Cardiac muscle cell (in vitro differentiated cells and primary cell): ENCODE measurements around the gene RAPGEF3. TPM values are rescaled to one million over a fixed set of nuclear protein-coding genes. Genes with fewer than 3 reads are reported as not detected.

ENCODE experiments used
- DNase-seq, 2 donors: peaks; one replicate each; pipeline versions ENCODE4 v3.0.0 to v3.0.0-alpha.2; 2010 to 2017; ENCODE audit warnings: low read depth in 1 of 2, low spot score in 1 of 2
- H3K27ac ChIP-seq: fragments of 200-600 bp; sonication (generic); 2 replicates; pipeline ENCODE4 v1.5.1; 2016
- H3K27me3 ChIP-seq: fragments of 200-600 bp; sonication (generic); 2 replicates; pipeline ENCODE4 v1.6.0; 2016; ENCODE audit warnings: control low read depth
- H3K36me3 ChIP-seq: fragments of 200-600 bp; sonication (generic); 2 replicates; pipeline ENCODE4 v1.5.1; 2016; ENCODE audit warnings: control low read depth
- H3K4me1 ChIP-seq: fragments of 200-600 bp; sonication (generic); 2 replicates; pipeline ENCODE4 v1.8.1; 2017; ENCODE audit warnings: low read depth, mild to moderate bottlenecking, mixed run types
- H3K4me3 ChIP-seq: fragments of 200-600 bp; sonication (generic); 2 replicates; pipeline ENCODE4 v1.5.1; 2016; ENCODE audit warnings: mild to moderate bottlenecking
- H3K9me3 ChIP-seq: fragments of 200-600 bp; sonication (generic); 2 replicates; pipeline ENCODE4 v1.5.1; 2017; ENCODE audit warnings: low read depth, mild to moderate bottlenecking, control low read depth
- polyA plus RNA-seq: library from polyadenylated mRNA; unstranded; fragments of >200 nt; fragmentation: Nextera tagmentation; extraction: Ambion mirVana; gene quantifications from 2 replicates; pipeline ENCODE4 v1.2.1, GENCODE V29; 2016
- total RNA-seq: library from RNA; depleted of rRNA; stranded (reverse); fragments of >200 nt; gene quantifications from 2 replicates; pipeline ENCODE4 v1.2.3, GENCODE V29; 2016
- TF ChIP-seq, protein P1 (sequence below): IDR thresholded peaks from 2 replicates; pipeline ENCODE4 v1.5.1; 2012; ENCODE audit warnings: low read depth, mild to moderate bottlenecking, low read length

Gene RAPGEF3, protein sequence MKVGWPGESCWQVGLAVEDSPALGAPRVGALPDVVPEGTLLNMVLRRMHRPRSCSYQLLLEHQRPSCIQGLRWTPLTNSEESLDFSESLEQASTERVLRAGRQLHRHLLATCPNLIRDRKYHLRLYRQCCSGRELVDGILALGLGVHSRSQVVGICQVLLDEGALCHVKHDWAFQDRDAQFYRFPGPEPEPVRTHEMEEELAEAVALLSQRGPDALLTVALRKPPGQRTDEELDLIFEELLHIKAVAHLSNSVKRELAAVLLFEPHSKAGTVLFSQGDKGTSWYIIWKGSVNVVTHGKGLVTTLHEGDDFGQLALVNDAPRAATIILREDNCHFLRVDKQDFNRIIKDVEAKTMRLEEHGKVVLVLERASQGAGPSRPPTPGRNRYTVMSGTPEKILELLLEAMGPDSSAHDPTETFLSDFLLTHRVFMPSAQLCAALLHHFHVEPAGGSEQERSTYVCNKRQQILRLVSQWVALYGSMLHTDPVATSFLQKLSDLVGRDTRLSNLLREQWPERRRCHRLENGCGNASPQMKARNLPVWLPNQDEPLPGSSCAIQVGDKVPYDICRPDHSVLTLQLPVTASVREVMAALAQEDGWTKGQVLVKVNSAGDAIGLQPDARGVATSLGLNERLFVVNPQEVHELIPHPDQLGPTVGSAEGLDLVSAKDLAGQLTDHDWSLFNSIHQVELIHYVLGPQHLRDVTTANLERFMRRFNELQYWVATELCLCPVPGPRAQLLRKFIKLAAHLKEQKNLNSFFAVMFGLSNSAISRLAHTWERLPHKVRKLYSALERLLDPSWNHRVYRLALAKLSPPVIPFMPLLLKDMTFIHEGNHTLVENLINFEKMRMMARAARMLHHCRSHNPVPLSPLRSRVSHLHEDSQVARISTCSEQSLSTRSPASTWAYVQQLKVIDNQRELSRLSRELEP
- total RNA-seq (3.8 and 8.8 TPM in 2 replicates), polyA plus RNA-seq (3.3 and 5.5 TPM in 2 replicates)

DNA sequence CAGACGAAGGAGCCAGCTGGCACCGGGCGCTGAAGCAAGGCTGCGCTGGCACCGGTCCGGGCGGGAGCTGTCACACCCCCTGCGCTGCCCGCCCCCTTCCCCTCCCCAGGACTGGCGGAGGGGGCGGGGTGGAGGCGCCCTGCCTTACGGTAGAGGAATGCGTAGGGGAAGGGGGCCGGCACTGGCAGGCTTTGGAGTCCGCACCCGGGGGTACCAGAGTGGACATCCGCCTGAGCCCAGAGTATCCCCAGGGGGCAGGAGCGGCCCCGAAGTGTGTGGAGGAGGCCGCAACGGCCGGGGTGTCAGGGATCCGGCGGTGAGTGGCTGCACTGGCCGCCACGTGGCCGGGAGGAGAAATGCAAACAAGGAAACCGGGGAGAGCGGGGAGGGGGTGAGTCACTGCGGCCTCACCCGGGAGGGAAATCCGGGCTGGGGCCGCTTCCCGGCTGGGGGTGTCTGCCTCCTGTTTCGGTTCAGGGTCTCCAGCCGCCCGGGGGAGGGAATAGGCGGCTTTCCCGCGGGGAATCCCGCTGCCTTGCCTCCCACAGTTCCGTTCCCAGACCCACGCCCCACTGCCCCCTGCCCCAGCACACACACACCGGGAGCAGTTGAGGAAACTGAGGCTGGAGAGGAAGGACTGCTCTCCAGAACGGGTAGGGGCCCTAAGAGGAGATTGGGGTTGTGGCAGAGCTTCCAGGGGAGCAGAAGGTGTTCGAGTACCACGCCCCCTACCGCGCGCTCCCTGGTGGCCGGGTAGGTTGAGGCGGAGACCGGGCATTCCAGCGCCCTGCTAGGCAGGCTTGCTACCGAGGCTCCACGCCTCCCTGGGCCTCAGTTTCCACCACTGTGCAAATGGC, at the start of gene RAPGEF3:
RAPGEF3 (minus strand) TSS at position 47 of the 857 bp plus-strand sequence. CDS start 324 bp downstream, outside the sequence.
- H3K27ac ChIP-seq: no peak within 1 kb of the TSS
- TF ChIP-seq, protein P1, sequence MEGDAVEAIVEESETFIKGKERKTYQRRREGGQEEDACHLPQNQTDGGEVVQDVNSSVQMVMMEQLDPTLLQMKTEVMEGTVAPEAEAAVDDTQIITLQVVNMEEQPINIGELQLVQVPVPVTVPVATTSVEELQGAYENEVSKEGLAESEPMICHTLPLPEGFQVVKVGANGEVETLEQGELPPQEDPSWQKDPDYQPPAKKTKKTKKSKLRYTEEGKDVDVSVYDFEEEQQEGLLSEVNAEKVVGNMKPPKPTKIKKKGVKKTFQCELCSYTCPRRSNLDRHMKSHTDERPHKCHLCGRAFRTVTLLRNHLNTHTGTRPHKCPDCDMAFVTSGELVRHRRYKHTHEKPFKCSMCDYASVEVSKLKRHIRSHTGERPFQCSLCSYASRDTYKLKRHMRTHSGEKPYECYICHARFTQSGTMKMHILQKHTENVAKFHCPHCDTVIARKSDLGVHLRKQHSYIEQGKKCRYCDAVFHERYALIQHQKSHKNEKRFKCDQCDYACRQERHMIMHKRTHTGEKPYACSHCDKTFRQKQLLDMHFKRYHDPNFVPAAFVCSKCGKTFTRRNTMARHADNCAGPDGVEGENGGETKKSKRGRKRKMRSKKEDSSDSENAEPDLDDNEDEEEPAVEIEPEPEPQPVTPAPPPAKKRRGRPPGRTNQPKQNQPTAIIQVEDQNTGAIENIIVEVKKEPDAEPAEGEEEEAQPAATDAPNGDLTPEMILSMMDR: peak; percentile 46
- H3K9me3 ChIP-seq: no peaks in the 10 kb centered on the region
- no peaks in the 10 kb centered on the region for H3K36me3 ChIP-seq
- H3K27me3 ChIP-seq: no peaks in the 10 kb centered on the region
- peak; percentile 86 for DNase-seq
- peak within 1 kb of the TSS; percentile 50 for H3K4me3 ChIP-seq
- no peaks in the 10 kb centered on the region for H3K4me1 ChIP-seq

DNA sequence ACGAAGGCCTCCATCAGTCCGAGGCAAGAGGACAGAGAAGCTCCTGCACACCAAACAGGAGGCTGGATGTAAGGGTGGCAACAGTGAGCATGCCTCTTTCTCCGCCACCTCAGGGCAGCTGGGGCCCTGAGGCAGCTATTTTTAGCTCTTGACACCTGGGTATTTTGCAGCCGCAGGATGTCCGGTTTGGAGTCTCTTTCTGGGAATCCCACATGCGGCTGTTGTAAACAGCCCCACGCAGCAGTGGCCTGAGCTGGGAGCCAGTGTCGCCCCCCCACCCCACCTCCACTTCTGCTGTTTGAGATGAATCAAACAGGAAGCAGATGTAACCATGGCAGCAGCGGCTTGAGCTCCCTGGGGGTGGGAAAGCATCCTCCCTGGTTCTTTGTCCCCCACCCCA, 49.4 kb upstream of the RAPGEF3 start:
- Histone ChIP-seq H3K36me3 (no peaks in the 10 kb centered on the region), H3K27ac (peak overlapping the region; percentile 80), H3K4me1 (peaks cover 63% of the 10 kb centered on the region), H3K4me3 (no peak overlapping the region), H3K27me3 (no peaks in the 10 kb centered on the region), H3K9me3 (no peaks in the 10 kb centered on the region)
- TF ChIP-seq, protein P1: no peak
- peak in 1 of 2 donors; percentile 67 for DNase-seq

DNA sequence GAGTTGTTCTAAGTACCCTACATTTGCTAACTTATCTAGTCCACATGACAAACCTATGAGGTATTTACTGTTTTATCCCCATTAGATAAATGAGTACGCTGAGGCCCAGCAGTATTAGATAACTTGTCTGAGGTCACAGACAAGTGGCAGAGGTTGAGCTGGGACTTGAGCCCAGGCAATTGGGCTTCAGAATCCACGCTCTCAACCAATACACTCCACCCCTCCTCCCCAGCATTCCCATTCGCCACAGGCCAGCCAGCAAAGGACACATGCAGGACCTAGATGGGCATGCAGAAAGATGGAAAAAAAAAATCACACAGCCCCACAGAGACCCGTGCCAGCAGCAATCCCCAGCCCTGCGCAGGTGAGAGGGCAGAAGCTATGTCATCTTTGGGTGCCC, 48.7 kb upstream of the RAPGEF3 start:
- H3K9me3 ChIP-seq: no peaks in the 10 kb centered on the region
- peaks cover 67% of the 10 kb centered on the region for H3K4me1 ChIP-seq
- no peak for DNase-seq
- H3K27ac ChIP-seq: peak overlapping the region; percentile 80
- H3K36me3 ChIP-seq: no peaks in the 10 kb centered on the region
- H3K27me3 ChIP-seq: no peaks in the 10 kb centered on the region
- no peak overlapping the region for H3K4me3 ChIP-seq
- TF ChIP-seq, protein P1: no peak

DNA sequence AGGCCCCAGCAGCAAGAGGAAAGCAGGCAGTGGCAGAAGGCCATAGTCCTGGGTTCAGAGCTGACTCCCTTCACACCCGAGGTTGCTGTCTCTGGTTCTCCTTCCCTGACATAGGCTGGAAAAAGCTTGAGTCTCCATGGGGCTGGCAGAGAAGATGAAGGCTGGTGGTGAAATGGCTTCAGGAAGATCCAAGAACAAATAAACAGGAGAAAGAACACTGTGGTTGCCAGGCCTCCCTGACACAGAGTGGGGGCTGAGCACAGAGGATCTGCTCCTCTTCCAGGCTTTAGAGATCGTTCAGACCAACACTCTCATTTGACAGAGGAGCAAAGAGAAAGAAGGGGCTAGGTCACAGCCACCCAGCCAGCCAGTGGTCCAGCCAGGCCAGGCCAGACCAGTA, 46.7 kb upstream of the RAPGEF3 start:
- Histone ChIP-seq H3K27ac (no peak overlapping the region), H3K36me3 (no peaks in the 10 kb centered on the region), H3K9me3 (no peaks in the 10 kb centered on the region), H3K4me1 (peaks cover 48% of the 10 kb centered on the region), H3K4me3 (no peak overlapping the region), H3K27me3 (no peaks in the 10 kb centered on the region)
- TF ChIP-seq, protein P1: no peak
- DNase-seq: no peak

DNA sequence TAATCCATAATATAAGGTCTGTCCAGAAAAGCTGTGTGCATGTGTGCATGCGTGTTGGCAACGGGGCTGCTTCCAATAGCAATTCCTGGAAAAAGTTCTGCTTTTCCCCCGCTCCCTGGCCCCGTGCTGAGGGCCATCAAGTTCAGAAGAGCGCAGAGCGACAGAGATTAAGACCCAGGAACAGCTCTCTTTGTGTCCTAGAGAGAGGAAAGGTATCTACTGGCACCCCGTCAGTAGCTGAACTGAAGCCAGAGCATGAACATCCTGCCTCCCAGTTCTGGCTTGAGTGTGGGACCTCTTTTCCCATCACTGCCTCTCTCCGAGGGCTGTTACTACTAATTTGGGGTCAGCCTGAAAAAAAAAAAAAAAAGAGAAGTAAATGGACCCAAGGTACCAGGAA, 45.5 kb upstream of the RAPGEF3 start:
- no peaks in the 10 kb centered on the region for H3K9me3 ChIP-seq
- no peaks in the 10 kb centered on the region for H3K27me3 ChIP-seq
- H3K4me1 ChIP-seq: peaks cover 42% of the 10 kb centered on the region
- H3K27ac ChIP-seq: peak overlapping the region; percentile 29
- no peaks in the 10 kb centered on the region for H3K36me3 ChIP-seq
- no peak for DNase-seq
- H3K4me3 ChIP-seq: no peak overlapping the region
- TF ChIP-seq, protein P1: no peak
